ENCODE measurements around the gene IQGAP2.

The IQGAP2 gene

DNA sequence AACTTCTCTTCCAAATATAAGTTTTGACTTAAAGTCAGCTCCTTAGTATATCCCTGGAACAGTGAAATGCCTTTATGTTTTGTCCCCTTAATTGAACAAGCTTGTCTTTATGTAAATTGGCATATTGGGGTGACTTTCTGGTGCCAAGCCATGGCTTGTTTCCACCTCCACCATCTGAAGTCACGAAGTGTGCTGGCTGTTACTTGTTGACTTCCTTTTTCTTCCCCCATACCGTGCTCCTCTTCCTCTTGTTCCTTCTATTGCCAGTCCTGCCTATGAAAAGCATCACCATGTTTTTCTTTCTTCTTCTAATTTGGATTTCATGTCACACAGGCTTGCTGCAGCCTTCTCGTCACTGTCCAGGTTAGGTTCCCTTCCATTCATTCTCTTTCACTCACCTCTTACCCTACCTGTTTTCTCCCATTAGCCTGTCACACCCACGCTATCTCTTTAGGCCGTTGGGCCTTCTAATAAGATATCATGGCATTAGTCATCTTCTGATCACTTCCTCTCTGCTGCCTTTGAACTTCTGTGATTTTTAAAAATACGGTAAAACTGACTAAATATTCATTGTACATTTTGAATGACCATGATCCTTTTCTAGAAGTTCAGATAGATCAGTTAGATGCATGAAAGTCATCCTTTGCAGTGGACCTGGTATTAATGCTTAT is 48.1 kb downstream of the IQGAP2 start:
- TF ChIP-seq, protein P1, sequence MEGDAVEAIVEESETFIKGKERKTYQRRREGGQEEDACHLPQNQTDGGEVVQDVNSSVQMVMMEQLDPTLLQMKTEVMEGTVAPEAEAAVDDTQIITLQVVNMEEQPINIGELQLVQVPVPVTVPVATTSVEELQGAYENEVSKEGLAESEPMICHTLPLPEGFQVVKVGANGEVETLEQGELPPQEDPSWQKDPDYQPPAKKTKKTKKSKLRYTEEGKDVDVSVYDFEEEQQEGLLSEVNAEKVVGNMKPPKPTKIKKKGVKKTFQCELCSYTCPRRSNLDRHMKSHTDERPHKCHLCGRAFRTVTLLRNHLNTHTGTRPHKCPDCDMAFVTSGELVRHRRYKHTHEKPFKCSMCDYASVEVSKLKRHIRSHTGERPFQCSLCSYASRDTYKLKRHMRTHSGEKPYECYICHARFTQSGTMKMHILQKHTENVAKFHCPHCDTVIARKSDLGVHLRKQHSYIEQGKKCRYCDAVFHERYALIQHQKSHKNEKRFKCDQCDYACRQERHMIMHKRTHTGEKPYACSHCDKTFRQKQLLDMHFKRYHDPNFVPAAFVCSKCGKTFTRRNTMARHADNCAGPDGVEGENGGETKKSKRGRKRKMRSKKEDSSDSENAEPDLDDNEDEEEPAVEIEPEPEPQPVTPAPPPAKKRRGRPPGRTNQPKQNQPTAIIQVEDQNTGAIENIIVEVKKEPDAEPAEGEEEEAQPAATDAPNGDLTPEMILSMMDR (conservative IDR thresholded peaks at IDR 0.05): no peak
- H3K27ac ChIP-seq: no peak overlapping the region

- no peak overlapping the region for H3K27ac ChIP-seq
Measured at GRCh38 chr5:76455531-76456133, 52.5 kb downstream of the IQGAP2 start.

DNA sequence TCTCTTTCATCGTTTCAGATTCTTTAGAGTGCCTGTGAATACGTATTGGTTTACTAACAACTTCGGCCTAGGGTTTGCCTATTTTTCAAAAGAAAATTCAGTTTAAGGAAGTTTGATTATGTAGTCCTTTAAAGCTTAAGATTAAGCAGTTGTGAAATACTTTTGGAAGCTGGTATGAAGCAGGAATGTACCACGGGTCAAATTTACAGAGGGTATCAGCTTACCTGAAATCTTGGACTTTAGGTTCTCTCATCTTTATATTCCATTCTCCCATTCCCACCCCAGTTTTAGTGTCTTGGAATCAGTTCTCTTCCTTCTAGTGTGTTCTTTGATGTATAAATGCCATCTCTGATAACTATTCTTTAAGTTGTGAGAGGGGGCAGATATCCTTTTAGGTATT is 53.2 kb downstream of the IQGAP2 start:
- TF ChIP-seq, protein P1 (conservative IDR thresholded peaks at IDR 0.05): no peak
- no peak overlapping the region for H3K27ac ChIP-seq

More at GRCh38 chr5:76455531-76456133, 52.5 kb downstream of the IQGAP2 start:
- TF ChIP-seq, protein P1 (conservative IDR thresholded peaks at IDR 0.05): no peak

- peak overlapping the region; percentile 41 for H3K27ac ChIP-seq
- TF ChIP-seq, protein P1 (conservative IDR thresholded peaks at IDR 0.05): no peak
Measured at GRCh38 chr5:76457674-76458485, 54.8 kb downstream of the IQGAP2 start.

- peak overlapping the region; percentile 41 for H3K27ac ChIP-seq
- TF ChIP-seq, protein P1 (conservative IDR thresholded peaks at IDR 0.05): no peak
Measured at GRCh38 chr5:76458486-76458830, 55.4 kb downstream of the IQGAP2 start.

DNA sequence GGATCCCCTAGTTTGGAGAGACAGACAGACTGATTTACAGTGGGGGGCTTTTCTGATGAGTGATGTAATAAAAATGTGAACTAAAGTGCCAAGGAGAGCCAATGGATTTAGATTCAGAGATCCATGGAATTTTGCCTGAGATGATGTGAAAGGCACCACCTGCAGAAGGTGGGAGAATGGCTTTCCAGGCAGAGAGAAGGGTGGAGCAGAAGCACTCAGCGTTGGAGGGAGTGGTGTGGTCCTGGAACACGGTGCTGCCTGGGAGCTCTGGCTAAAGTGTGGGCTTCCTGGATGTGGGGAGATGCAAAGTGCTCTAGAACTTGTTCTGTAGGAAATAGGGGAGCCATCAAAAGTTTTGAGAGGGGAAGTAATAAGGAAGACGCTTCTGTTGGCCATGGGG is 57.0 kb downstream of the IQGAP2 start:
- TF ChIP-seq, protein P1 (conservative IDR thresholded peaks at IDR 0.05): no peak
- H3K27ac ChIP-seq: no peak overlapping the region

DNA sequence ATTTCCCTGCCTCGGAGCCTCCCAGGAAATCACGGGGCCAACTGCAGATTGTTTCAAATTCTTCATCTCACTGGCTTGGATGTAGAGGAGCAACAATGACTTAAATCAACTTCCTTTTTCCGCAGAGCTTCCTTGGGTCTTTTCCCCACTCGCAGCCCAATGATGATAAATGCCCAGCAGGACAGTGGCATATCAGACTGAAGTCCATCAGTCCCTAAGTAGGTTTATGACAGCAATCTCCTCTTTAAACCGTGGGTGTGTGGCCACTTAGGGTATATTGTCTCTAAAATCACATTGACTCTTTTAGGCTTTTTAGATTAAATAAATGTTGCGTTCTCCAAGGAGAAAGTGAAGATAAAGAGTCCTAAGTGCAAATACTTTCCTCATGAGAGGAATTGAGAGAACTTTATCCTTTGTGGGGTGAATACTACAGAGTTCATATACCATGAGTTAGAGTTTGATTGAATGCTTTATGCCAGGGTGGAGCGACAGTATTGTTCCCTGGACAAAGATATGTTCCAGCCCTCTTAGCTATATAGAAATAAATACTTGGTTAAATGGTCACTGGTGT is 59.1 kb downstream of the IQGAP2 start:
- H3K27ac ChIP-seq: no peak overlapping the region
- TF ChIP-seq, protein P1 (conservative IDR thresholded peaks at IDR 0.05): no peak

All from VCaP (cell line).